Measurements from ENCODE around the gene RAB37.

GRCh38 chr17:74779501-74779900, 42.4 kb downstream of the RAB37 start:
- TF ChIP-seq ZNF114 (tag by site-specific recombination; IDR thresholded peaks at IDR 0.05) (no peak), CTCF (tag by site-specific recombination; IDR thresholded peaks at IDR 0.05) (no peak), KLF1 (tag by site-specific recombination; IDR thresholded peaks at IDR 0.05) (no peak), ZNF354C (tag by site-specific recombination; IDR thresholded peaks at IDR 0.05; ENCODE audit: borderline replicate concordance, low read depth) (no peak), ZNF37A (tag by site-specific recombination; IDR thresholded peaks at IDR 0.05) (no peak), KLF10 (tag by site-specific recombination; IDR thresholded peaks at IDR 0.05) (no peak)

Data from HEK293 (cell line).